Dermis microvascular lymphatic vessel endothelial cell (primary cell): ENCODE results near the gene TAPBP. TPM values are rescaled to one million over a fixed set of nuclear protein-coding genes. Genes with fewer than 3 reads are reported as not detected.

Experiments
- total RNA-seq: library from RNA; depleted of rRNA; stranded (reverse); fragments of >200 nt; gene quantifications from 2 replicates; pipeline ENCODE4 v1.2.1, GENCODE V29; 2014

The TAPBP gene
- total RNA-seq, 1 donor from 2014 or later, result 47.5 TPM

Other genes with a start within 250 kb of the TAPBP start
- 3.2 and 6.3 TPM in 2 replicates for gene HLA-DPA1, start 240.4 kb downstream of the TAPBP start, total RNA-seq
- 10.9 and 13.4 TPM in 2 replicates for gene HLA-DPB1, start 238.1 kb downstream of the TAPBP start, total RNA-seq
- gene COL11A2, start 121.6 kb downstream of the TAPBP start, total RNA-seq, result under 0.01 and 0.38 TPM in 2 replicates
- gene RXRB, start 113.4 kb downstream of the TAPBP start, total RNA-seq, result 18.7 and 26.0 TPM in 2 replicates
- gene SLC39A7, start 113.2 kb downstream of the TAPBP start, total RNA-seq, result 83.1 and 112 TPM in 2 replicates
- 7.7 and 11.5 TPM in 2 replicates for gene HSD17B8, start 109.4 kb downstream of the TAPBP start, total RNA-seq
- 17.1 and 26.6 TPM in 2 replicates for gene RING1, start 105.6 kb downstream of the TAPBP start, total RNA-seq
- gene VPS52, start 42.2 kb downstream of the TAPBP start, total RNA-seq, result 25.0 and 26.6 TPM in 2 replicates
- 3,127 and 3,683 TPM in 2 replicates for gene RPS18, start 42.0 kb downstream of the TAPBP start, total RNA-seq
- gene B3GALT4, start 37.0 kb downstream of the TAPBP start, total RNA-seq, result 2.9 and 3.0 TPM in 2 replicates
- gene WDR46, start 24.8 kb downstream of the TAPBP start, total RNA-seq, result 57.0 and 66.6 TPM in 2 replicates
- 21.0 and 31.5 TPM in 2 replicates for gene PFDN6, start 24.5 kb downstream of the TAPBP start, total RNA-seq
- 33.2 and 65.0 TPM in 2 replicates for gene RGL2, start 15.1 kb downstream of the TAPBP start, total RNA-seq
- gene ZBTB22, start 3.7 kb upstream of the TAPBP start, total RNA-seq, result 10.9 and 17.2 TPM in 2 replicates
- gene DAXX, start 8.9 kb upstream of the TAPBP start, total RNA-seq, result 30.1 and 42.2 TPM in 2 replicates
- gene KIFC1, start 77.7 kb upstream of the TAPBP start, total RNA-seq, result 9.9 and 16.7 TPM in 2 replicates
- gene PHF1, start 96.9 kb upstream of the TAPBP start, total RNA-seq, result 6.5 and 13.4 TPM in 2 replicates
- gene CUTA, start 104.0 kb upstream of the TAPBP start, total RNA-seq, result 43.8 and 72.3 TPM in 2 replicates
- gene SYNGAP1, start 106.0 kb upstream of the TAPBP start, total RNA-seq, result 1.4 and 2.8 TPM in 2 replicates
- gene ZBTB9, start 140.5 kb upstream of the TAPBP start, total RNA-seq, result 3.9 and 6.7 TPM in 2 replicates